Astrocyte of the cerebellum (primary cell): ENCODE results near the gene DKC1.

Experiments used
- DNase-seq: peaks from one replicate; pipeline ENCODE4 v3.0.0-alpha.2; 2011; ENCODE audit warnings: low read depth
- H3K4me3 ChIP-seq: 2 replicates; pipeline ENCODE4 v1.5.1; 2011; ENCODE audit warnings: mild to moderate bottlenecking, low read depth, low read length, moderate library complexity
- CTCF ChIP-seq: IDR thresholded peaks from 2 replicates; pipeline ENCODE4 v1.5.1; 2012; ENCODE audit warnings: low read length, low read depth, moderate library complexity, mild to moderate bottlenecking; ENCODE audit errors: missing control alignments
- in situ Hi-C: cut with HindIII; loops from 2 replicates; pipeline ENCODE4 v1.10.0; 2017; ENCODE audit warnings: low sequenced_read_pairs

DKC1 gene

DNA sequence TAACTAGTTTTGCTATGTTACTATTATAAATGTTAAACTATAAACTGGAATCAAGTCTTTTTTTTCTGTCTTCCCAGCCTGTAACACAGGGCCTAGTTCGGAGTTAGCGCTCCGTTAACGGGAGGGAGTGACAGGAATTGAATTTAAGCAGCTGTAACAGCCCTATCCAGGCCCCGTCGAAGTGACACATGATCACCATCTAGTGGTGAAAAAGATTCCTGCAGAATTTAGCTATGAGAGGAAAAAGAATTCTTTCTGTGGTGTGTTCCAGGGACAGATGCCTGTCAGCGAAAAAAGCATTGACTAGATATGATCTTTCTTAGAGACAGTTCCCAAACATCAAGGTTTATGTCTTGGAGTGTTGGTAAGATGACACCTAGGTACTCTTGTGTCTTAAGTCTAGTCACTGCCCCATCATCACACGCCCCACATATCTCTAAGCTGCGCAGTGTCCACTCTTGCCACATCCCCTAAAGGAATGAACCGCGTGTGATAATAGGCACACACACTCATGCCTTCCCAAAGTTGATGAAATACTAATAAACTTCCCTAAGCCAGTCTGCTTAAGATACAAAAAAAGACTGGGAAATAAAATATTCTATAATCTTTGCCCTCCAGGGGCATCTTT is 13.8 kb upstream of the DKC1 start:
- no peak overlapping the region for H3K4me3 ChIP-seq
- TF ChIP-seq CTCF = peak; percentile 63
- DNase-seq = no peak
- in situ Hi-C loops = no loop called here

DNA sequence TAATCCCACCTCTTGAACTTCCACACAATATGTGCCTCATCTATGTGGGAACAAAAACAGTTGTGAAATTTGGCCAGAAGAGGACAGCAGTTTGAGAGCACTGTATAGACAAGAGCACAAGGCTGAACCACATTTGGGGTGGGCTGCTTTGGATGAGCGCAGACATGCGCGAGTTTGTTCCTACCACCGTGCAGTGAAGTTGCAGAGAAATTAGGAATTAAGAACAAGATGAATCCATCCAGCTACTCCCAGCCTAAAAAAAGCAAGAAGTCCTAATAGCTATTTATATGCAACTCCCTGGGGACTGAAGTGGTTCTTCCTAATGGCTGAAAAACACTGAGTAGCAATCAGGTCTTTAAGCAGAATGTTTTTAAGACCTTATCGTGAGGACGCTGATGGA is 12.8 kb upstream of the DKC1 start:
- TF ChIP-seq CTCF = no peak
- no peak overlapping the region for H3K4me3 ChIP-seq
- no peak for DNase-seq
- in situ Hi-C loops = no loop called here

GRCh38 chrX:154750301-154751202 is 12.1 kb upstream of the DKC1 start, which contains the start of gene GAB3:
GAB3 (minus strand) TSS chrX:154751077; CDS start chrX:154751025, 52 bp downstream.
- in situ Hi-C loops = no loop called here
- no peak for DNase-seq
- no peak for TF ChIP-seq CTCF
- H3K4me3 ChIP-seq = peak within 1 kb of the TSS; percentile 30

DNA sequence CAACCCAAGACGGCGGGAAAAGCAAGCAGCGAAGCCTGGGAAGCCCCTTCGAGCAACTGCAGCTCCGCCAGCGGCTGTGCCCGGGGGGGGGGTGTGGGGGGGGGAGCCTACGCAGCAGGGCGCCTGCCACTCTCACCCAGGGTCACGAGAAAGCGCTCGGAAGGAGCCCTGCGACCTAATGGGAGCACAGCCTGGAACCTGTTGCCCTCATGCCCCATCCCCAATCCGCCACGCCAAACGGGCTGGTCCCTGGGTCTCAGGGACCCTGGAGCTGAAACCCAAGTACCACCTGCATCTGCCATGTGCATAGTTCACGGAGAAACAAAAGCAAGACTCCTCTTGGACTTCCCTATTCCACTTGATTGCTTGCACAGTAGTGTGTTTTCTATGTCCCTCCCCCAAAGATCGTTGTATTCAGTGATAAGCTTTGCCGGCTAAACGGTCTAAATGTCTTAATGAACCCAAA is 11.4 kb upstream of the DKC1 start:
- no peak overlapping the region for H3K4me3 ChIP-seq
- TF ChIP-seq CTCF = no peak
- in situ Hi-C loops = no loop called here
- no peak for DNase-seq

DNA sequence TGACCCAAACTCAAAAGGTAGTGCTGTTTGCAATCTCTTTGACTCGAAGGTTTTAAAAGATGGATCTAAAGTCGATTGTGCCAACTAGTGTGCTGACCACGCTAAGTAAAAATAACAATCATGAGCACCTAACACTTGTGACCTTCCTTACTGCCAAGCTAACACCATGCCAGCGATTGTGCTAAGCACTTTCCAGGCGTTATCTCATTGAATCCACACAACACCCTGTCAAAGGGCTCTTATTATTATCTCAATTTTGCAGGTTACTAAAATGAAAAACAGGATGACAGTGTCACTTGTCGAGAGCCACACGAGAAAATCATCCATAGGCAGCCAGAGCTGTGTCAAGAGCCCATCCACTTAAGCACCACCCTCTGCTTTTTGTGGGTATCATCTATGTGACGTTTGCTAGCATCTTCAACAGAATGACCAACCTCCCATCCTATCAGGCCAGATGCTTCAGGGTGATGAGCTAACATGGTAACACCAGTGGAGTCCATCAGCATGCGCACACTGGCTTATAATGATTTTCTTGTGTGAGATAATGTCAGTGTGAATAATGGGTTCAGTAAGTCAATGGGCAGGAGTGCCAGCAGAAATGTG is 10.9 kb upstream of the DKC1 start:
- no peak for DNase-seq
- H3K4me3 ChIP-seq = no peak overlapping the region
- in situ Hi-C loops = no loop called here
- no peak for TF ChIP-seq CTCF

- in situ Hi-C loops = no loop called here
- TF ChIP-seq CTCF = no peak
- DNase-seq = no peak
- H3K4me3 ChIP-seq = no peak overlapping the region
Measured at GRCh38 chrX:154758696-154759095, 4.0 kb upstream of the DKC1 start.
